GM18909 (cell line): ENCODE measurements around the gene RBPJ.
"Not testable (repeated sequence)": the region's sequence is repeated elsewhere in the genome, so short reads cannot be mapped to it uniquely, and the experiment has no call there.

ENCODE experiments used
- ATAC-seq: cut with Tn5 transposase; IDR thresholded peaks from one replicate; pipeline ENCODE4 v1.9.1; 2021; ENCODE audit warnings: mild to moderate bottlenecking; ENCODE audit not compliant: unreplicated experiment, poor library complexity

The RBPJ gene

GRCh38 chr4:26300314-26301307 lies 20.2 kb upstream of the RBPJ start:
- no peak for ATAC-seq

DNA sequence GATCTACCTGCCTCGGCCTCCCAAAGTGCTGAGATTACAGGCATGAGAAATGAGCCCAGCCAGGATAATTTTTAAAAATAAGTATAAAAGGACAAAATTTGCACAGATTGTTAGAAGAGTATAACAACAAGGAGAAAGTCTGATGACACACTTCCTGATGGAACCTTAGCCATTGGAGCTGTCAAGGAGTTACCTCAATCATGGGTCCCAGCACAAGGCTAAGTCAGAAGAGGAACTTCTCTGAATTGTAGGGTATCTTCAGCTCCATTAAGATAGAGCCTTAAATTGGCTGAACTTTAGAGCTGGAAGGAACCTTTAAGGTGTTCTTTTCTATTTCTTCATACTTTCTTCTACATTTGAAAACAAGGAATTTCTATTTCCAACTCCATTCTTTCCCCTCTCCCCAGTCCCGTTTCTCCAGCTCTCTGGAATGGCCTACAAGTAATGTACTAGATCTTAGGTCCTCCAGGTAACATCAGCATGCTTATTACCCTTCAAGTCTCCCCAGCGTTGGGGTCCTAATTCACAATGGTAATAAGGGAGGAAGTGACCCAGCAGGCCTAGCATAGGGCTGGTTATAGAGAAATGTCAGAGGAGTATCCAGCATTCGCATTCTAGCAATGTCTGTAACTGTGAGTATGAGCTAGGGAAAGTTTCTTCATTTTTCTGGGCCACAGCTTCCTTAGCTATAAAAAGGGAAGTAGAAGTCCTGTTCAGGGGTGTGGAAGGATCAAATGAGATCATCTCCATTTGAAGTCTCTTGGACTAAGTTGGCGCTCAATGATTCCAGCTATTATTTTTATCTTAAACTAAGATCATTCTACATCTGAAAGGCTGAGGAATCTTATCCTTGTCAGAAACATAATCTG lies 18.5 kb upstream of the RBPJ start:
- no peak for ATAC-seq

DNA sequence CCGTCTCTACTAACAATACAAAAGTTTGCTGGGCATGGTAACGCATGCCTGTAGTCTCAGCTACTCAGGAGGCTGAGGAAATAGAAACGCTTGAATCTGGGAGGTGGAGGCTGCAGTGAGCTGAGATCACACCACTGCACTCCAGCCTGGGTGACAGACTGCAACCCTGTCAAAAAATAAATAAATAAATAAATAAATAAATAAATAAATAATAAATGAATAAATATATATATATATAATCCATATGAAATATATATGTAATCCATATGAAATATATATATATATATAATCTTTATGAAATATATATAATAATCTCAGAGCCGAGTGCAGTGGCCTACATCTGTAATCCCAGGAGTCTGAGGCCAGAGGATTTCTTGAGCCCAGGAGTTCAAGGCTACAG lies 17.8 kb upstream of the RBPJ start:
- no peak for ATAC-seq

GRCh38 chr4:26307037-26307800 lies 13.6 kb upstream of the RBPJ start:
- no peak for ATAC-seq

GRCh38 chr4:26308568-26308967 lies 12.2 kb upstream of the RBPJ start:
- no peak for ATAC-seq

GRCh38 chr4:26310264-26310663 lies 10.6 kb upstream of the RBPJ start:
- no peak for ATAC-seq

GRCh38 chr4:26311633-26312032 lies 9.2 kb upstream of the RBPJ start:
- ATAC-seq, result no peak

DNA sequence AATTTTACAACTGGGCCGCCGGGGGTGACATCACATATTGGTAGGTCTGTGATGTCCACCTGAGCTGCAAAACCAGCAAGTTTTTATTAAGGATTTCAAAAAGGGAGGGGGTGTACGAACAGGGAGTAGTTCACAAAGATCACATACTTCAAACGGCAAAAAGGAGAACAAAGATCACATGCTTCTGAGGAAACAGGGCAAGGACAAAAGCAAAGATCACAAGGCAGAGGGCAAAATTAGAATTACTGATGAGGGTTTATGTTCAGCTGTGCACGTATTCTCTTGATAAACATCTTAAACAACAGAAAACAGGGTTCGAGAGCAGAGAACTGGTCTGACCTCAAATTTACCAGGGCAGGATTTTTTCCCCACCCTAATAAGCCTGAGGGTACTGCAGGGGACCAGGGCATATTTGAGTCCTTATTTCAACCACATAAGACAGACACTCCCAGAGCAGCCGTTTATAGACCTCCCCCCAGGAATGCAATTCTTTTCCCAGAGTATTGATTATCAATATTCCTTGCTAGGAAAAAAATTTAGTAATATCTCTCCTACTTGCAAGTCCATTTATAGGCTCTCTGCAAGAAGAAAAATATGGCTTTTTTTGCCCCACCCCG lies 5.4 kb upstream of the RBPJ start:
- ATAC-seq, result not testable (repeated sequence)

- ATAC-seq, result no peak
Measured at GRCh38 chr4:26317766-26318165, 3.0 kb upstream of the RBPJ start.

DNA sequence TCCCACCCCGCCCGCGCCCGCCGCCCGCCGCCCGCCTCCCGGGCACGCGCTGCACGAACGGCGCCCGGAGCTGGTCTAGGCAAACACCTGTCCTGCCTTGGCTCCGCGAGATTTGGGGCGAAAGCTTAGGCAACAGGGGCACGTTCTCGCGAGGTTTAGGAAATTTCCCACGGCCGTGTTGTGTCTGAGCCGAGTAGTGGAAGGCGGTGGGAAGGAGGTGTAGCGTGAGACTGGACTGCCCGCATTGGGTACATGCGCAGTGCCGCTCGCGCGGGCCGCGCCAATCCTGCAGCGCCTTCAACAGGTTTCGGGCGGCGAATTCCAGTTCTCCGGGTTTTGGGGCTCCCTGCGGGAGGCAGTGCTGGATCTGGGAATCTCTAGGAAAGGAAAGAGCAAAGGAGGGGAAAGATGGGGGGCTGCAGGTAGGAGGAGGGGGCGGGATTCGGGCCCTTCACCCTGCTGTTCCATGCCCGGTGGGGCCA lies 1.3 kb upstream of the RBPJ start:
- peak; percentile 76 for ATAC-seq

- ATAC-seq, result peak; percentile 27
Measured at GRCh38 chr4:26319949-26320537, 771 bp upstream of the RBPJ start.

- ATAC-seq, result no peak
Measured at GRCh38 chr4:26321373-26322221, 783 bp downstream of the RBPJ start.

DNA sequence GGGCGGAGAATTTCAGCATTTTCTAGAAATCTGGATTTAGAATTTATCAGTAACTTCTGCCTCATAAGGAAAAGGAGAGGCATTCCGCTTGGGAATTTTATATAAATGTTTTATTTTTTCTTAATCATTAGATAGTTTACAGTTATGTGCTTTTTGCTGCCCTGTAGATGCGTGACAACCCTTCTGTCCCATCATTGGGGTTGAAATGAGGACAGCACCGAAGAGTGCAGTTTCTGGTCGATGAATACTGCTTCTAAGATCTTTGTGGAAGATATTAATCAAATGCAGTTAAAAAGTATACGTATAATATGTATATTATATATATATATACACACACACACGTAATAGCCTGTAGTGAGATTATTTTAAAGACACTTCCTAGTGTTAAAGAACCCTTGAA lies 1.5 kb downstream of the RBPJ start:
- ATAC-seq, result no peak

DNA sequence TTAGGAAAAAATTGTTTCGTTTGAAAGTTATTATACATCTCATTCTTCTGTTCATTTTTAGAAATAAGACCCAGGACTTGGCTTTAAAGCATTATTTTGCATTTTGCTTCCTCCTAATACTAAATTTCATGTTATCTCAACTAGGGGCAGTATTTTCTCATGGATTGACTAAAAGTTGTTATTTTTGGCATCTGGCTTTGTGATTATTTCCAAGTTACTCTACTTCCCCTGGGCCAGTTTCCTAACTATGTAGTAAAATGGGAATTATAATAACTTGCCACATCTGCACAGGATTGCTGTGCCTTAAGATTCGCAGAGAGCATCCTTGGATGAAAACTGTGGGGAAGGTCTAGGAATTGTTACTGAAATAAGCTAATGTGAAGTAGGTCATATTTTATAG lies 3.0 kb downstream of the RBPJ start:
- no peak for ATAC-seq

GRCh38 chr4:26325191-26325590 lies 4.4 kb downstream of the RBPJ start:
- peak; percentile 32 for ATAC-seq

DNA sequence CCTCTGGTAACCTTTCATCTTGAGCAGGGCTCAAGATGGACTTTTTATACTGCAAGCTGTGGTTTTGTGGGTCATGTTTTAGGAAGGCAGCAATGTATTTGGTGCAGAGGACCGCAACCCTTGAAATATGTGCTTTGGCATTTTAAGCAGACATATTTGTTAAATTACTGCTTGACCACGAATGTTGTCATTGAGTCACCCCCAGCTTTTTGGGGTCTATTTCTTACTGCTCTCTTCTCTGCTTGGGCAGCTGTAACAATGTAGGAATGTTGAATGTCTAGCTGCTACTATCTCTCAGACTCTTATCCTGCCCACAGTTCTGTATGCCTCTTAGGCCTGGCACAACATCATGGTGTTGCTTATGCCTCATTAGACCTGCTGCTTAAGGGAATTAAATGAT lies 6.0 kb downstream of the RBPJ start:
- ATAC-seq, result no peak

DNA sequence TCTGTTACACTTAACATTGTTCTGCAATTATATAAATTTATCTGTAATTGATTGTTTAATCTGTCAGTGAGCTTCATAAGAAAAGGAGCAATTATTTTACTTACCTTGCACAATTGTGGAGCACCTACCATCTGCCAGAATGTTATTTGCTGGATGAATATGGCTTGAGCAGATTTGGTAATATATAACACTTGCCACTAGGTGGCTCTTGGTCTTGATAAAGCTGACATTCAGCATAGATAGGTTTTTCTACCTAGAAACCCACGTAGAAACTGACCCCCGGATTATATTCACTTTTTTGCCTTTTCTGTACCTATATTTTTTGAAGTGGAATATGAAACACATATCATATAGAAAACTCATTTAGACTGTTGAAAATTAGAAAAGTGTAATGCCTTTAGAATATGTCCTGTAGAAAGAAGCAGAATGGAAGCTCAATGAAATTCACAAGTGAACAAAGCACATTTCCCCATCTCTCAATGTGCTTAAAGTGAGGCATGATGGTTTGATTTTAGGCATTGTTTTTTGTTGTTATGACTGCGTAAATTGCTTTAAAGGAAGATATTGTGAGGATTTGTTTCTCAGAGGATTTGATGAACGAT lies 9.5 kb downstream of the RBPJ start:
- ATAC-seq, result peak; percentile 77

DNA sequence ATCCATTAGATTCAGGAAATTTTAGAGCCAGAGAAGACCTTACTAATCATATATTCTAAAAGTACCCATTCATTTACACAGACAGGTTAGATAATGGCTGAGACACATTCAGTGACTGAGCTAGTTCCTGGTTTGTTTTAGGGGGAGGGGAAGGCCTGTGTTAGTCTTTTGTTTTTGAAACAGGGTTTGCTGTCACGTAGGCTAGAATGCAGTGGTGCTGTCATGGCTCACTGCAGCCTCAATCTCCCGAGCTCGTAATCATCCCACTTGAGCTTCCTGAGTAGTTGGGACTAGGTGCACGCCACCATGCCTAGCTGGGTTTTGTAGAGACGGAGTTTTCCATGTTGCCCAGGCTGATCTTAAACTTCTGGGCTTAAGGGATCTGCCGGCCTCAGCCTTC lies 10.1 kb downstream of the RBPJ start:
- ATAC-seq, result no peak
